HG02981 (cell line): ENCODE measurements around the gene SEC24D.
"Not testable (repeated sequence)": the region's sequence is repeated elsewhere in the genome, so short reads cannot be mapped to it uniquely, and the experiment has no call there.

Source experiments
- ATAC-seq: cut with Tn5 transposase; IDR thresholded peaks from one replicate; pipeline ENCODE4 v1.9.1; 2021; ENCODE audit warnings: mild to moderate bottlenecking, moderate library complexity; ENCODE audit not compliant: unreplicated experiment

Gene SEC24D

GRCh38 chr4:118835571-118836300, at the start of gene SEC24D:
SEC24D (minus strand) TSS chr4:118836126; CDS start chr4:118833696, 2,430 bp downstream.
- peak; percentile 58 for ATAC-seq

GRCh38 chr4:118884716-118885115, 48.8 kb upstream of the SEC24D start:
- ATAC-seq, result no peak

GRCh38 chr4:118883861-118884260, 47.9 kb upstream of the SEC24D start:
- no peak for ATAC-seq

GRCh38 chr4:118881512-118882146, 45.7 kb upstream of the SEC24D start:
- ATAC-seq, result no peak

- ATAC-seq, result no peak
Observed at GRCh38 chr4:118879409-118879808, 43.5 kb upstream of the SEC24D start.

- ATAC-seq, result not testable (repeated sequence)
Observed at GRCh38 chr4:118878507-118878906, 42.6 kb upstream of the SEC24D start.

GRCh38 chr4:118877797-118878196, 41.9 kb upstream of the SEC24D start:
- ATAC-seq, result no peak

- ATAC-seq, result no peak
Observed at GRCh38 chr4:118872181-118872580, 36.3 kb upstream of the SEC24D start.

GRCh38 chr4:118869808-118870342, 33.9 kb upstream of the SEC24D start:
- ATAC-seq, result no peak

- no peak for ATAC-seq
Observed at GRCh38 chr4:118867311-118868067, 31.6 kb upstream of the SEC24D start.

GRCh38 chr4:118866442-118866841, 30.5 kb upstream of the SEC24D start:
- ATAC-seq, result no peak

- ATAC-seq, result peak; percentile 79
Observed at GRCh38 chr4:118865091-118865708, 29.3 kb upstream of the SEC24D start.

GRCh38 chr4:118858779-118859178, 22.9 kb upstream of the SEC24D start:
- no peak for ATAC-seq

GRCh38 chr4:118857760-118858159, 21.8 kb upstream of the SEC24D start:
- ATAC-seq, result no peak

GRCh38 chr4:118850488-118851173, 14.7 kb upstream of the SEC24D start:
- peak; percentile 91 for ATAC-seq

GRCh38 chr4:118849867-118850487, 14.1 kb upstream of the SEC24D start:
- ATAC-seq, result peak; percentile 11

GRCh38 chr4:118848901-118849300, 13.0 kb upstream of the SEC24D start:
- no peak for ATAC-seq

- no peak for ATAC-seq
Observed at GRCh38 chr4:118848242-118848641, 12.3 kb upstream of the SEC24D start.

- ATAC-seq, result no peak
Observed at GRCh38 chr4:118846979-118847378, 11.1 kb upstream of the SEC24D start.

GRCh38 chr4:118845552-118846050, 9.7 kb upstream of the SEC24D start:
- no peak for ATAC-seq
